ENCODE results near the gene RBM47.
A peak's percentile ranks its signal among the peaks of the same experiment; 100 is the strongest.
"Not testable (repeated sequence)": the region's sequence is repeated elsewhere in the genome, so short reads cannot be mapped to it uniquely, and the experiment has no call there.

The RBM47 gene

GRCh38 chr4:40562208-40562607 lies 67.5 kb downstream of the RBM47 start:
- DNase-seq (ENCODE audit: low spot score): no peak

DNA sequence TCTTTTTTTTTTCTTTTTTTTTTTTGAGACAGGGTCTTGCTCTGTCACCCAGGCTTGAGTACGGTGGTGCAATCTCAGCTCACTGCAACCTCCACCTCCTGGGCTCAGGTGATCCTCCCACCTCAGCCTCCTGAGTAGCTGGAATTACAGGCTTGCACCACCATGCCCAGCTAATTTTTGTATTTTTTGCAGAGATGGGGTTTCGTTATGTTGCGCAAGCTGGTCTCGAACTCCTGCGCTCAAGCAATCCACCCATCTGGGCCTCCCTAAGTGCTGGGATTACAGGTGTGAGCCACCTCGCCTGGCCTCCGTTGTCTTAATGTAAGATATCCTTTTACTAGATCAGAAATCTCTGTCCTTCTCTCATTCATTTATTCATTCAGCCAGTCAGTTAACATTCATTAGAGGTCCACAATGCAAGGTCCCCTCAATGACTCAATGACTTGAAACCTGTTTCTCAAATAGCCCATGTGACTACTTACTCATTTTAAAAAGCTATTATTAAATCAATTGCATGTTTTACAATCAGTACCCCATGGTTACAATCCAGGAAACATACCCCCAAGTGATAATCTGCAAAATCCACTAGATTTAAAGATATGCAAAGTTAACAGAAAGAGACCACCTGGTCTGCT lies 68.0 kb downstream of the RBM47 start:
- not testable (repeated sequence) for DNase-seq (ENCODE audit: low spot score)

GRCh38 chr4:40559585-40560465 lies 69.8 kb downstream of the RBM47 start:
- DNase-seq (ENCODE audit: low spot score): no peak

DNA sequence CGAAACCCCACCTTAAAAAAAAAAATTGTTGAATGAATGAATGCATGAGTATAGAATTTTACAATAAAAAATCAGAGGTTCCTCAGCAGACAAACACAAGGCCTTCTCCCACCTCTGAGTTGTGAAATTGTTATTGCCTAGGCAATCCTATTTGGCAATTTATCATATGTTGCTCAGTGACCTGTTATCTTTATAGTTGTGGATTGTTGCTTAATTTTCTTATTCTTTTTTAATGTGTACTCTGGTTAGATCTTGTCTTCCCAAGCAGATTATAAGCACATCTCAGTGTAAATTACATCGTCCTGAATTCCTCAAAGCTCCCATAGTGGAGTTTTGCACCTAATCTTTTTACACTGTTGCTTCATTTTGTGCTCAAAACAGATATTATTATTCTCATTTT lies 71.9 kb downstream of the RBM47 start:
- DNase-seq (ENCODE audit: low spot score): no peak

- DNase-seq (ENCODE audit: low spot score): no peak
Observed at GRCh38 chr4:40555176-40555900, 74.3 kb downstream of the RBM47 start.

- DNase-seq (ENCODE audit: low spot score): not testable (repeated sequence)
Observed at GRCh38 chr4:40554641-40555040, 75.0 kb downstream of the RBM47 start.

- no peak for DNase-seq (ENCODE audit: low spot score)
Observed at GRCh38 chr4:40553995-40554394, 75.7 kb downstream of the RBM47 start.

DNA sequence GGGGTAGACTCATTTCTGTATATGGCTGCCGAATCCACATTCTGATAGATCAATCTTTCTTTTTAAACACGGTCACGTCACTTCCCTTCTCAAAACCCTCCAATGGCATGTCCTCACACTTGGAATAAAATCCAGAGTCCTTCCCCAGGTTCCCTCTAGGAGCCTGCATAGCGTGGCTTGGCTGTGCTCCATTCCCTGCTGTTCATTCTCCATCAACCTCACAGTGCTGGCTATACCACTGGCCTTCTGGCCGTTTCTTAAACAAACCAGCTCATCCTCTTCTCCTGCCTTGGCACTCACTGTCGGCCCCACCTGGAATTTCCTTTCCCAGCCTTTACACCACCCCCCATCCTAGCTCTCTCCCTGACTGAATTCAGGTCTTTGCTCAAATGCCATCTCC lies 77.1 kb downstream of the RBM47 start:
- peak; percentile 34 for DNase-seq (ENCODE audit: low spot score)

DNA sequence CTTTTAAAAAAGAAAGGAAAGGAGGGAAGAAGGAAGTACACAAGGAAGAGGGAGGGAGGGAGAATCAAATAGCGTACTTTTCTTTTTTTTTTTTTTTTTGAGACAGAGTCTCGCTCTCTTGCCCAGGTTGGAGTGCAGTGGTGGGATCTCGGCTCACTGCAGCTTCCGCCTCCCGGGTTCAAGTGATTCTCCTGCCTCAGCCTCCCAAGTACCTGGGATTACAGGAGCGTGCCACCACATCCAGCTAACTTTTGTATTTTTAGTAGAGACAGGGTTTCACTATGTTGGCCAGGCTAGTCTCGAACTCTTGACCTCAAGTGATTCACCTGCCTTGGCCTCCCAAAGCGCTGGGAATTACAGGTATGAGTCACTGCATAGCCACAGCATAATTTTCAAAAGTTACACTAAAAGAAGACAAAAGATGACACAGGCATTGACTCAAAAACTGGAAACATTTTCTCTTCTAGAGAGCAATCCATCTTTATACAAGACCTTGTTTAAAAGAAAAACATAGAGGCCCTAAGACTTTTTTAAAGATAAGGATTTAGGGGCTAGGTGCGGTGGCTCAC lies 78.0 kb downstream of the RBM47 start:
- not testable (repeated sequence) for DNase-seq (ENCODE audit: low spot score)

DNA sequence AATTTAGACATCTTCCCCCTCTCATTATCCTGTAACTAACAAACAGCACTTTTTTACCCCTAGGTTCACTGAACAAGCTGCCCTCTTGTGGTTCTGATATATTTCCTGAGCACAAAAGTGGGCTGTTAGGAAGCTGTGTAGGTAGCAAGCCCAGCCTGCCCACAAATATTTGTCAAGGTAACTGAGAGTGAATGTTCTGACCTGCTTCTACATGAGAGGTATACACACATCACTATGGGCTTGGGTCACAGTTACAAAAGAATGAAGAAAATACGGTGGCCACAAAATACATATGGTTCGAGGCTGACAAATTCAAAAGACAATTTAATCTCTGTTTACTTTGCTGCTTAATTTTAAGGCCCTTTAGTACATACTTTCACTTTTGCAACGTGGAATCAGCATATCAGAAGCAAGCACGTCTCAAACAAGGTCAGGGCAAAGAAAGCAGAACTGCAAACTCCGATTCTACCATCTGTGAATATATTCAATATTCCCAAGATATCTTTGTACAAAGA lies 78.7 kb downstream of the RBM47 start:
- DNase-seq (ENCODE audit: low spot score): peak; percentile 39

DNA sequence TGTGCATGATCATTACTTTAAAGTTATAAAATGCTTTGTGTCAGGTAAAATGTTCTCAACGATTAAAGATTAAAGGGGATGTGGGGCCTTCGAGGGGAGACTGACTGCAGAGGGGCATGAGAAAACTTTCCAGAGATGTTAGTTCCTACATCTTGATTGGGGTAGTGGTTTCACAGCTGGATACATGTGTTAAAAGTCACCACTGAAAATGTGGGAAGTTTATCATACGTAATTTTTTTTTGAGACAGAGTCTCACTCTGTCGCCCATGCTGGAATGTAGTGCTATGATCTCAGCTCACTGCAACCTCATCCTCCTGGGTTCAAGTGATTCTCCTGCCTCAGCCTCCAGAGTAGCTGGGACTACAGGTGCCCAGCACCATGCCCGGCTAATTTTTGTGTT lies 79.5 kb downstream of the RBM47 start:
- no peak for DNase-seq (ENCODE audit: low spot score)

DNA sequence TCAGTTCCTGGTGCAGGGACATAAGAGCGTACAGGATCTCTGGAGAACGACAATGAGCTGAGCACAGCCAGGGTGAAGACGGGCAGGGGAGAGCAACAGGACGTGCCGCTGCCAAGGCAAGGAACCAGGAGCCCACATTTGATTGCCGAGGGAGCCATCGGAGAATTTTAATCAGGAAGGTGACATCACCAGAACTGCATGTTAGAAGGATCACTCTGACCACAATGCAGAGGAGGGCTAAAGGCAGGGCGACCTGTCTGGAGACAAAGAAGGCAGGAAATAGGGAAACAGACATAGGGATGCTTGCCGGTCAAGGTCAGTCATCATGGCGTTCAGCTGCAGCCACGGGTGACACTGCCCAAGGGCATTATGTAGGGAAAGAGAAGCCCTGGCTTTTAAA lies 81.4 kb downstream of the RBM47 start:
- peak; percentile 22 for DNase-seq (ENCODE audit: low spot score)

DNA sequence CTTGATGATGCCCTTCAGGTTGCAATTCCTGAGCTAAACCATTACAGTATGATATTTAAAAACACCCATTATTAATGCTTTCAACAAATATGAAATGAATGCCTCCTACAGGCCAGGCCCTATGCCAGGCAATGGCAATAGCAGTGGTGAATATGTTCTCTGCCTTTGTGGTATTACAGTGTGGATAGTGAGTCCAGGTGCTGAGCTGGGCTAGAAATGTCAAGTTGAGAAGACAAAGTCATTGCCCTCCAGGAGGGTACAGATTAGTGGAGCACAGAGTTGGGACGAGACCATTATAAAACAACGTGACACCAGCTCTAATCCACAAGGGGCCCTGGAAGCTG lies 81.9 kb downstream of the RBM47 start:
- DNase-seq (ENCODE audit: low spot score): no peak

GRCh38 chr4:40546969-40547788 lies 82.5 kb downstream of the RBM47 start:
- DNase-seq (ENCODE audit: low spot score): no peak

GRCh38 chr4:40546506-40546905 lies 83.2 kb downstream of the RBM47 start:
- no peak for DNase-seq (ENCODE audit: low spot score)

DNA sequence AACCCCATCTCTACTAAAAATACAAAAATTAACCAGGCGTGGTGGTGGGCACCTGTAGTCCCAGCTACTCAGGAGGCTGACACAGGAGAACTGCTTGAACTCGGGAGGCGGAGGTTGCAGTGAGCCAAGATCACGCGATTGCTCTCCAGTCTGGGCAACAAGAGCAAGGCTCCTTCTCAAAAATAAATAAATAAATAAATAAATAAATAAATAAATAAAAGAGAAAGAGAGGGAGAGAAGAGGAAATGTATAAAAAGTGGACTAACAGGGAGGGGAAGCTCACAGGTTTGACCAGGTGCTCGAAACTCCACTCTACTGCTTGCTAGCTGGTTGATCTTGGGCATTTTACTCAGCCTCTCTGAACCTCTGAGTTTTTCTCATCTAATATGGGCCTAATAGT lies 84.2 kb downstream of the RBM47 start:
- DNase-seq (ENCODE audit: low spot score): not testable (repeated sequence)

GRCh38 chr4:40544221-40544620 lies 85.4 kb downstream of the RBM47 start:
- DNase-seq (ENCODE audit: low spot score): no peak

- no peak for DNase-seq (ENCODE audit: low spot score)
Observed at GRCh38 chr4:40540800-40541199, 88.9 kb downstream of the RBM47 start.

- no peak for DNase-seq (ENCODE audit: low spot score)
Observed at GRCh38 chr4:40536032-40536431, 93.6 kb downstream of the RBM47 start.

DNA sequence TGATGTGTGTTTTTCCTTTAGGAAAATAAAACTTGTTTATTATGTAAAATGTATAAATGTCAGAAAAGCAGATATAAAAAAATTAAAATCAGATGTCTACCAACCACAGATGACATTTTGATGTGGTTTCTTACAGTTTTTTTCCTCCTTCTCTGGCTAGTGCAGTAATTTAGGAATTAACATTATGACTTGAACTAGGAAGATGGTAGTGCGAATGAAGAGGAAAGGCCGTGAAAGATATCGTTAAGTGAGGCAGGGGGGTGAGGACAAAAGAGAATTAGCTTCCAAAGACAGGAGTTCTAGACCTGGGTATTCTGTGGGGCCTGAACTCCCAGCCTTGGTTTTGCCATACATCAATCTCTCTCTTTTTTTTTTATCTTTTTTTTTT lies 98.0 kb downstream of the RBM47 start:
- no peak for DNase-seq (ENCODE audit: low spot score)

DNA sequence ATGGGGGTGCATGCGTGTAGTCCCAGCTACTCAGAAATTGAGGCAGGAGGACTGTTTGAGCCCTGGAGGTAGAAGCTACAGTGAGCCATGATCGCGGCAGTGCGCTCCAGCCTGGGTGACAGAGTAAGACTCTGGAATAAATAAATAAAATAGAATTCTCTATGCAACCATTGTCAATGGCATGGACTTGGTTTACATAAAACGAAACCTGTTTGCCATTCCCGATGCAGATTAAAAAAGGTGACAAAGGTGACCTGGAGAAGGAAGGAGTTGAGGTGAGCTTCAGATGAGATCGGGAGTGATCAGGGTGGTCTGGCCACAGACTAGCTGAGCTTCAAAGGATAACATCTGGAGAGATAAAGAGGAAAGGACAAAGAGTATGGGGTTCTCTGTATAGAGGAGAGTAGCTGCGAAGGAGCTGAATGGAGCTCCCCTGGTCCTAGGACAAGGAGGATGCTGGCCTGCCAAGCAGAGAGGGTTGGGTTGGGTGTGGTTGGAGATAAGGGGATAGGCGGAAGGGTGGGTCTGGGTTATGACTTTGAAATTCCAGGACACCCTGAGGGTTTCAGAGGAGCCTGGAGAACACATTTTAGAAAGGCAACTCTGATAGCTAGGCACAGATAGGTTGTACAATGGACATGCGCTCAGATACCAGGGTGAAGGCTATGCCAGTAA lies 98.6 kb downstream of the RBM47 start:
- no peak for DNase-seq (ENCODE audit: low spot score)

All from AG20443 (cell line).